GM19452 (cell line): ENCODE data around the gene PRND.
"Not testable (repeated sequence)": the region's sequence is repeated elsewhere in the genome, so short reads cannot be mapped to it uniquely, and the experiment has no call there.

Source experiments
- ATAC-seq: cut with Tn5 transposase; IDR thresholded peaks from one replicate; pipeline ENCODE4 v1.9.1; 2021; ENCODE audit not compliant: unreplicated experiment

Gene PRND

DNA sequence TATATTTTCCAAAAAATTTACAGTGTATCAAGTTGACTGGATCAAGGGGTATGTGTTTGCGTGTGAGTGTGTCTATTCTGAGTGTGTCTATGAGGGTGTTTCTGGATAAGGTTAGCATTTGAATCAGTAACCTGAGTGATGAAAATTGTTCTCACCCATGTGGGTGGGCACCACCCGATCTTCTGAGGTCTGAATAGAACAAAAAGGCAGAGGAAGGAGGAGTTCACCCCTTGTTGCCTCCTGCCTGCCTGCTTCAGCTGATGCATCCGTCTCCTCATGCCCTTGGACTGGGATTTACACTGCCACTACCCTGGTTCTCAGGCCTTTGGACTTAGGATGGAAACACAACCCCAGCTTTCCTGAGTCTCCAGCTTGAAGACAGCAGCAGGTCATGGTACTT, 13.7 kb upstream of the PRND start:
- ATAC-seq, result no peak

DNA sequence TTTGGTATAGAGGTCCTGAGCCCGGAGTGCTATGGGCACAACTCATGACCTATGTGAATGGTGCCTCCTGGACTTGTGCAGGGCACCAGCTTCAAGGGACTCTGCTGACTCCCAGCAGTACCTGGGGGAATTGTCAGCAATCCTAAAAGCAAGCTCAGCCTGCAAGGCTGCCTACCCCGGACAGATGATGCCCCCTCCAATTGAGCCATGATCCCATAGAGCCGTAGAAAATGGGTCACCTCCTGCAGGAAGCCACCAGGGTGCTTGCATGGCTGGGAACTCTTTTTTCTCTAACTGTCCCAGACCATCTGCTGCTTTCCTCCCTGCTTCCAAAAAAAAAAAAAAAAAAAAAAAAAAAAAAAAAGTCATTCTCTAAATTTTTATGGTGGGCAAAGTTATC, 12.9 kb upstream of the PRND start:
- no peak for ATAC-seq

DNA sequence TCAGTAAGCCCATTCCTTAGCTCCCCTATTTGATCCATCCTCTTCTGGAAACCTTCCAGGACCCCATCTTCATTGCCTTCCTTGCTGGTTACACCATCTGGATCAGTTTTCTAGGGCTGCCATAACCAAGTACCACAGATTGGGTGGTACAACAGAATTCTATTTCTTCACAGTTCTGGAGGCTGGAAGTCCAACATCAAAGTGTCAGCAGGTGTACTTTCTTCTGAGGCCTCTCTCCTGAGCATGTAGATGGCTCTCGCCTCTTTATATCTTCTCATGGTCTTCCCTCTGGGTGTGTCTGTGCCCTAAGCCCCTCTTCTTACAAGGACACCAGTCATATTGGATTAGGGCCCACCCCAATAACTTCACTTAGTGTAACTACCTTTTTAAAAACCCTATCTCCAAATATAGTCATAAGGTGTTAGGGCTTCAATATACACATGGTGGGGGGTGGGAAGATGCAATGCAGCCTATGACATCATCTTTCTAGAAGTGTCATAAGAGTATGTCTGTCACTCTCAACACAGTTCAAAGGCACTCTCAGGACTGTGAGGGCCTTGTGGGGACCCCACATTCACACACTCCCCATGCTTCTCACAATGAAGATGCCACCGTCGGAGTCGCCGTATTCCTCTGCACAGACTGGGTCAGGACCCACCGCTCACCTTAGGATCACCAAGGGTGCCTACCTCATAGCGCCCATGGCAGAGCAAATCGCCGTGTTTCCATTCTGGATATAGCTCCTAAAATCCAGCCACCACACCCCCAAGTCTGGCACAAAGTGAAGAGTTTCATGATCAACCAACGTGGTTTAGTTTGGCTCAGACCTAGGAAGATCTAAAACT, 12.2 kb upstream of the PRND start:
- ATAC-seq, result no peak

DNA sequence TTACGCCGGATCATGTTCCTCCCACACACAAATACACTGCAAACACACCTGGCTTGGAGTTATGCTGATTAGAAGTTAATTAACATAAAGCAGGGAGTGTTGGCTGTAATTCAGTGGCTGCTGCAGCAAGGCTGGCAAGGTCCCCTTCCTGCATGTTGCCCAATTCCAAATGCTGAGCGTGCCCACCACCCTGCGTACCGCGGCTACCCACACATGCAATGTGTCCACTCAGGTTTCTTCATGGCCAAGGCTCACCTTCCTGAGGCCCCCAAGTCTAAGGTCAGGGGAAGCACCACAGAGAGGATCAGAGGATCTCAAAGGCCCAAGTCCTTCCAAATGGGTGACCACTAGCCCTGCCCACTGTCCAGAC, 11.6 kb upstream of the PRND start:
- ATAC-seq, result no peak

DNA sequence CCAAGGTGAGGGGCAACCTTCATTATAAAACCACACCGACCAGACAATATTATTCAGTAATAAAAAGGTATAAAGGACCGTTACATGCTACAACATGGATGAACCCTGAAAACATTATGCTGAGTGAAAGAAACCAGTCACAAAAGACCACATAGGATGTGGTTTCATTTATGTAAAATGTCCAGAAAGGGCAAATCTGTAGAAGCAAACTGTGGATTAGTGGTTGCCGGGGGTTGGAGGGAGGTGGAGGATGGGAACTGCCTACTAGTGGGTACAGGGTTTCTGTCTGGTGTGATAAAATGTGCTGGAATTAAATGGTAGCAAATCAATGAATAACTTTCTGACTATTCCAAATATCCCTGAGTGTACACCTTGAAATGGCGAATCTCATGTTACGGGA, 10.2 kb upstream of the PRND start:
- ATAC-seq, result no peak

DNA sequence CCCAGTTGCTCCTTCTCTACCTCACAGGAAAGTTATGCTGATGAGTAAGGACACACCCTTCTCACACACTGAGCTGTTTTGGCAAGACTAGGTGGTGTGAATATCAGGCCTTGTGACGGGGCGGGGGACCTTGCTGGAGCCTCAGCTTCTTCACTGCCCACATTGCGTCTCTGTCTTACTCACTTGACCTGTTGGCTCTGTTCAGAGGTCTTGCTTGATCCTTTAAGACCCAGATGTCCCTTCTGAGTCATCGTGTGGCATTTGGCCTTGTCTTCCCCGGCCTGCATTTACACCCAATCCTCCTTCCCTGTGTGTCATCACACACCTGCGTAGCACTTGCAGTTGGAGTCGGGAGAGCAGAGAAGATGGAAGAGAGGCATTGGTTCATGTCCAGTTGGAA, 8.3 kb upstream of the PRND start:
- ATAC-seq, result no peak

DNA sequence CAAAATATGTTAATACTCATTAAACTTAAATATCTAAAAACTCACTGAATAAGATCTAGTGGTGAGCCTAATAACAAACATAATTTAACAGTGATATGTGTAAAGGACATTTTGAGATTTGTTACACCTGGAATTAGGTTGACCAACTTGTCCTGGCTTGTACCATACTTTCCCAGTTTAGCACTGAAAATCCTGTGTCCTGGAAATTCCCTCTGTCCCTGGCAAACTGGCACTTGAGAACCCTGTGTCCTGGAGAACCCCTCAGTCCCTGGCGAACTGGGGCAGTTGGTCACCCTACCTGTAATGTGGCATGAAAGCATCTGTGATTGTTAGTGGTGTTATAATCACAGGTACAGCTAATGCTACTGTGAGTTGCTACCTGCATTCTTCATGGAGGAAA, 6.9 kb upstream of the PRND start:
- no peak for ATAC-seq

DNA sequence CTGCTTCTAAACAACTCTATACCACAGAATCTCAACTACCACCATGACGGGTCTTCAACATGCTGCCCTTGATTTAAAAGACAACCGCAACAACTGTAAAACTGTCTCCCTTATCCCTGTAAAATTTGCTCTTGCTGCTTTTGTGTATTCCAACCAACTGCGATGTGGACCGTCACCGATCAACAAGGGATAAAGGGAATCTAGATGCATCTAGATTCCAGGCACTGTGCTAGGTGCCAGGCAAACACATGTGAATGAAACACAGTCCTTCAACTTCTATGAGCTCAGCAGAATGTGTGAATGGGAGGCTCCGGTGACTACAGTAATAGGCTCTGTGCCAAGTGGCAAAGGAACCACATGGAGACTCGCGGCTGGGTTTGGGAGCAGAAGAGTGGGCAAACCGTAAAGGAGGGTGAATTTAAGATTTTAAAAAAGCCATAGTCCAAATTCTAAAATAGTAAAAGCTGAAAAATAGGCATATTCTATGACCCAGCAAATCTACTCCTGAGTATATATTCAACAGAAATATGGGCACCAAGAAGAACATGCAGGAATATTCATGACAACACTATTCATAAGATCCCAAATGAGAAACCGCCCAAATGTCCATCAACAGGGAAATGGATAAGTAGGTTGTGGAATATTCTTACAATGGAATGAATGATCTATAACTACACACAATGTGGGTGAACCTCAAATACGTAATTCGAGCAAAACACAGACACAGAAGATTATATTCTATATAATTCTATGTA, 3.7 kb upstream of the PRND start:
- no peak for ATAC-seq

DNA sequence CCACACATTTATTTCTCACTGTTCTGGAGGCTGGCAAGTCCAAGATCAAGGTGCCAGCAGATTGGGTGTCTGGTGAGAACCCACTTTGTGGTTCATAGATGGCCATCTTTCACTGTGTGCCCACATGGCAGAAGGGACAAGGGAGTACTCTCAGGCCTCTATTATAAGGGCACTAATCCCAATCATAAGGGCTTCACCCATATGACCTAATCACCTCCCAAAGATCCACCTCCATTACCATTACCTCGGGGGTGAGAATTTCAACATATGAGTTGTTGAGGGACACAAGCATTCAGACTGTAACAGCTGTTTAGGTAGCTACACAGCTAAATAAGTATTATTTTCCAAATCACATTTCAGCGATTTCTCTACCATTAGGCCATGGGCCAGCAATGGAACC, 2.5 kb upstream of the PRND start:
- ATAC-seq, result no peak

DNA sequence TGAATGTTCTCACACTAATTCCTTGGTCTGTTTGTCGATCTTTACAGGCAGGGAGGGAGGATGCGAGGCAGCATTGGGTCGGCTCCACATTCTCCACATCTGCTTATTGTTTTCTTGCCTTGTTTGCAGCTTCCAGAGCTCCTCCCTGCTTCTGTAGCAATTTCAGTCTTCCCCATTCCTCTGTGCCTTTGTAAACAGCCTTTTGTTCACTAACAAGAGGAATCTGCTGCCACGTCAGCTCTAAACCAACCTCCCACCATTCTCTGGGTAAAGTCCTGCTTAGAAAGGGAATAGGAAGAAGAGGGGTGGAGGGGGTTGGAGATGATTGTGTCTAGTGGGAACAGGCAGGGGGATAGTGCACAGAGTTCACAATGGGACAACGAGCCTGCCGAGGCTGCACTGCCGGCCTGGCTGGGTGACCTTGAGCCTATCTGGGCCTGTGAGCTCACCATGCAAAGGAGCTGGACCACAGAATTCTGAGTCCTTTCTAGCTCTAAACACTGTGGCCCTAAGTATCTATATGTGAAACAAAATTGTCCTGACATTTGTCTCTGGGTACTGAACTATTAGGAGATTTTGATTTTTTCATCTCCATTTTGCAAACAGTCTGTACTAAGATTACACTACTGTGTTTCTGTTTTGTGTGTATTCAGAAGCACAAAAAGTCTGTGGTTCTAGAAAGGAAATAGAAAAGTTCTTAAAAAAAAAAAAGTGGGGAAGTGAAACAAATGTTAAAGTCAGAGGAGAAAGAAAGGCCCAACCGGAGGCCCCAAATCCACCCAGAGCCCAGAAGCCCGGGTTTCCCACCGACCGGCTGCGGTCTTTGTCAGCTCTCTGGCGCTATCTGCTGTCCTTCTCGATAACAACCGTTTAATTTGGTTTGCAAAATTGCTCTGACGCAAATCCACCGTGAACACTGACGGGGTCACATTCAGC, 1.4 kb upstream of the PRND start:
- ATAC-seq, result peak; percentile 86

DNA sequence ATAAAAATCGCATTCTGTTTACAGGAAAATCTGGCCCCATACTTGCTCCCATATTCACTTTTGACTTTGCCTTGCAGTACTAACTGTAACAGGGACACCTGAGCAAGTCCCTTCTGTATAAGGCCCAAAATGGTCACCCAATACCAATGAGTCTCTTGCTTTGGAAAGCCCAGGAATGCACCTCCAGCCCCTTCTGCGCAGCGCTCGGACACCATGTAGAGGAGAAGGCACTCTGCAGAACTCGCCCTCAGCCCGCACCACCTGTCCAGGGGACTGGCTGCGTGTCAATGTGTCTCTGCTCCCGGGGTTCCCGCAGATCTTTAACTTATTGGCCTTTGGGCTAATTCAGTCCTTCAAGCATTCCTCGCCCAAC, 746 bp upstream of the PRND start:
- ATAC-seq, result no peak

DNA sequence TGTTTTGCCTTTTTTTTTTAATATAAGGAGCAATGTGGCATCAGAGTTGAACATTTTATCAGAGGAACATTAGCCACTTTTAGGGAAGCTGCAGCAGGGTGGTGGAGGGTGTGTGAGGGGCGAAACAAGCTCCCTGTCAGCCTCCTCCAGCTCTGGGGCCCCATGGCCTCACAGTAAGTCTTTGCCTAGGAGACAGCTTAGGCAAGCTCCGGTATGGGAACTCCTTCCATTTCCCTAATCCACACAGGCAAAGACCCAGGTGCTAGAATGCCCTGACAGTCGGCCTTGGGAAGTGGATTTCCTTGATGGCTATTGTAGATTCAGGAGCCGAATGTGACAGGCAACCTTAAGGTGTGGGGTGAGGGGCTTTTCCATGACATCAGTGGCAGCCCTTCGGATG, 862 bp downstream of the PRND start:
- no peak for ATAC-seq

DNA sequence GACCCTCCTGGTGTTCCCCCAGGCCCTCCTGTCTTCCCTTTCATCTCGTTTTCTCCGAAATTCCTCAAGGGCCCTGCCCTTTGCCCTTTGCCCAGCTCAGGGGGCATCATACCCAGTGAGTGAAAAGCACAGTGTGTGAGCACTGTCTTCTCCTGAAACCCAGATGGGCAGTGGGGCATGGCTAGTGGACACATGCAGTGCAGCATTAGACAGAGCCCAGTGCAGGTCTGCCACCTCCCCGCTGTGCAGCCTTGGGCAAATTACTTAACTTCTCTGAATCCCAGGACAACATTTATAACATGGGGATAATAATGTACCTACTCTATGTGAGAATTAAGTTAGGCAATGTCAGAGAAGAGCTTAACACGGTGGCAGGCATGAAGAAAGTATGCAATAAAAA, 1.3 kb downstream of the PRND start:
- ATAC-seq, result no peak

DNA sequence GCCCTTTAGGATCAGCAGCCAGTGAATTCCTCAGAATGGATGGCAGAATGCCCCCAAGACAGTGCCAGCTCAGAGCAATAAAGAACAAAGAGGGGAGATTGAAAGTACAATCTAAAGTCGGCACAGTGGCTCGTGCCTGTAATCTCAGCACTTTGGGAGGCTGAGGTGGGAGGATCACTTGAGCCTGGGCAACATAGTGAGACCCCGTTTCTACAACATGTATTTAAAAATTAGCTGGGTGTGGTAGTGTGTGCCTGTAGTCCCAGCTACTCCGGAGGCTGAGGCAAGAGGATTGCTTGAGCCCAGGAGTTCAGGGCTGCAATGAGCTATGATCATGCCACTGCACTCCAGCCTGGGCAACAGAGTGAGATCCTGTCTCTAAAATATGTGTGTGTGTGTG, 1.8 kb downstream of the PRND start:
- not testable (repeated sequence) for ATAC-seq

DNA sequence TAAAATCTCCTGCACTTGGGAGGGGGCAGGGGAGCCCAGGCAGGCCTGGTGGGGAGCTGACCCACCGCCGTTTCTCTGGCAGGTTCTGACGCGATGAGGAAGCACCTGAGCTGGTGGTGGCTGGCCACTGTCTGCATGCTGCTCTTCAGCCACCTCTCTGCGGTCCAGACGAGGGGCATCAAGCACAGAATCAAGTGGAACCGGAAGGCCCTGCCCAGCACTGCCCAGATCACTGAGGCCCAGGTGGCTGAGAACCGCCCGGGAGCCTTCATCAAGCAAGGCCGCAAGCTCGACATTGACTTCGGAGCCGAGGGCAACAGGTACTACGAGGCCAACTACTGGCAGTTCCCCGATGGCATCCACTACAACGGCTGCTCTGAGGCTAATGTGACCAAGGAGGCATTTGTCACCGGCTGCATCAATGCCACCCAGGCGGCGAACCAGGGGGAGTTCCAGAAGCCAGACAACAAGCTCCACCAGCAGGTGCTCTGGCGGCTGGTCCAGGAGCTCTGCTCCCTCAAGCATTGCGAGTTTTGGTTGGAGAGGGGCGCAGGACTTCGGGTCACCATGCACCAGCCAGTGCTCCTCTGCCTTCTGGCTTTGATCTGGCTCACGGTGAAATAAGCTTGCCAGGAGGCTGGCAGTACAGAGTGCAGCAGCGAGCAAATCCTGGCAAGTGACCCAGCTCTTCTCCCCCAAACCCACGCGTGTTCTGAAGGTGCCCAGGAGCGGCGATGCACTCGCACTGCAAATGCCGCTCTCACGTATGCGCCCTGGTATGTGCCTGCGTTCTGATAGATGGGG, 3.0 kb downstream of the PRND start:
- ATAC-seq, result no peak

DNA sequence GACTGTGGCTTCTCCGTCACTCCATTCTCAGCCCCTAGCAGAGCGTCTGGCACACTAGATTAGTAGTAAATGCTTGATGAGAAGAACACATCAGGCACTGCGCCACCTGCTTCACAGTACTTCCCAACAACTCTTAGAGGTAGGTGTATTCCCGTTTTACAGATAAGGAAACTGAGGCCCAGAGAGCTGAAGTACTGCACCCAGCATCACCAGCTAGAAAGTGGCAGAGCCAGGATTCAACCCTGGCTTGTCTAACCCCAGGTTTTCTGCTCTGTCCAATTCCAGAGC, 3.5 kb downstream of the PRND start:
- ATAC-seq, result no peak

DNA sequence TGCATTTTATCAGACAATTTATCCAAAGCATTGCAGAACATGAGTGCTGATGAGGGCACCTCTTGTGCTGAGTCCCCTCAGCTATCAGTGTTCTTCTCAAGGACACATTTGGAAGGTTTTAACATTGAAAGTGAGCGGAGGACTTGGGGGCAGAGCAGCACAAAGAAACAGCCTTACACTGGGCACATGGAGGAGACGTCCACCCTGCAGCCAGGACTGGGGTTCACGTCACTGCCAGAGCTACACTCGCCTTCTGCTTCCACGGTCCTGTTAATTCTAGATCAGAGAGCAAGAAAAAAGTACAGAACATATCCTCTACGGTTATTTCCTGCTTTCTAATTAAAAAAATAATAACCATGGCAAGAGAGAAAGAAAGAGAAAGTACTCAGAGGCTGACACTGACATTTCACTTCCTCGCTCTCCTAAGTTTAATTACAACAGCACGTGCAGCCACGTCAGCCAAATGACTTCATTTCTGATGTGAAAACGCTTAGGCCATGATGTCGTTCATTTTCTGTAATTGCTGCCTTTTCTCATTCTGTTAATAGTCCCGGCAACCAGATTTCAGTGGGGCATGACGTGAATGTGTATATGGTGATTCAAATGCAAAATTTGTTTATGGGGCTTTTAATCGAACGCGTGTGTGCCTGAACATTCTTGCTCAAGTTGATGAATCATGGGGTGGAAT, 5.1 kb downstream of the PRND start:
- no peak for ATAC-seq

DNA sequence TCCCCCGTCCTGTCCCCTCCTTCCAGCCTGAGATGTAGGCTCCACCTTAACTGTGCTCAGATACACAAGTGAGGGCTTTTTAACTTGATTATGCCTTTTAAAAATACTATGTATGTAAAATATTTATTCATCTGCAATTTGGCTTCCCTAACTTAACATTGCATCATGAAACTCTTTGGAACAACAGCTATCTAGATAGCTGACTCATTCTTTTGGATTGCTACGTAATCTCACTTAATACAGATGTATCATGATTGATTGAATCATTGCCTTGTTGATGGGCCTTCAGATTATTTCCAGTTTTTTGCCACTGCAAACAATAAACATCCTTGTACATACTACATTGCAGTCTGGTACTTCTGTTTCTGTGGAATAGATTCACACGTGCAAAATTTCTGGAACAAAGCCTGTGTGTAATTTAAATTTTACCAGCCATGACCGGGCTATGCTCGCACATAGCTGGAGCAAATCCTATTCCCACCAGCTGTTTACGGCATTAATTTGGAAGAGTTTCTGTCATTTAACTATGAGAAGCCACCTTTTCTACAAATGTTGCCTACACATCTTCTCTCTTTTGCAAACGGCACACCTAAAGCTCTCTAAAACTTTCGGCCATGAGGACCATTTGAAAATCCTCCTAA, 6.5 kb downstream of the PRND start:
- ATAC-seq, result no peak

DNA sequence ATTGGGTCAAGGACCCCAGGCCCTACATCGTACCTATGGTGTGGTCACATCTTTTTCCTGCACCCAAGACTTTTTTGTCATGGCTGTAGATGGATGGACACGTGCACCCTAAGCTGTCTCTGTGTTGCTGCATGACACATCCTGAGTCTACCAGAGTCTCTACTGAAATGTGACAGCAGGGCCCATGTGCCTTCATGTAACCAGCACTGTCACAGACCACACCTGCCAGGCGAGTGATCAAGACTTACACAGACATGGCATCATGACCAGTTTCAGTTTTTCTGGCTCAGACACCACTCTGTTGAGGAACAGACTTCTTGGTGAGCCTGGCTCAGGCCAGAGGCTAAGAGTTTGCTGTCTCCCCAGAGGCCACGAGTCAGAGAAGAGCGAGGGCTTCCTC, 7.6 kb downstream of the PRND start:
- ATAC-seq, result no peak

DNA sequence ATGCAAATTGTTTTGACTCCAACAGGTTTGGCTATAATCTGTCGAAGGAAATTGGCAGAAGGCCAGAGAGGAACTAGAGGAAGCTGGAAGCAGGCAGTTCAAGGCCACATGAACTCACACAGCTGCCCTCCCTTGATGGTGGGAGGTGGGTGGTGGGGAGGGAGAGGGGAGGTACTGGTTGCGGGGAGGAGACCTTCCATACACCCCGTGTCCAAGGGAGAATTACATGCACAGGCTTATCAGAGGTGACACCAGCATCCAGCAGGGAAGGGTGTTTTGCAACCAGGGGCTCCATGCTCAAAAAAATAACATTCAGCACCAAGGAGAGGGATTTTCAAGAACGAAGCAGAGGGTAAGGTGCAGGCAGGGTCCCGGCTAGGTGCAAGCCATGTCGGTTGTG, 9.1 kb downstream of the PRND start:
- no peak for ATAC-seq
